Psoas muscle (tissue), 8 donors: ENCODE measurements around the gene CAPS. TPM values are rescaled to one million over a fixed set of nuclear protein-coding genes. Genes with fewer than 3 reads are reported as not detected.

Experiments
- ATAC-seq, 4 donors: fragments of 200-7000 bp; cut with Tn5 transposase; one replicate each; pipeline ENCODE4 v1.9.1; 2020; ENCODE audit warnings: moderate library complexity in 3 of 4, mild to moderate bottlenecking in 2 of 4
- DNase-seq, 2 donors: peaks; one replicate each; pipeline ENCODE4 v3.0.0-alpha.2; 2020
- H3K27ac ChIP-seq: fragments of 200-600 bp; one replicate; pipeline ENCODE4 v1.8.0; 2022
- H3K27me3 ChIP-seq, 3 donors: fragments of 200-600 bp in 1 of 3; one replicate each; pipeline versions ENCODE4 v1.6.1 to v1.8.0; 2013 to 2022; ENCODE audit warnings: low read length in 2 of 3, mild to moderate bottlenecking in 2 of 3, moderate library complexity in 1 of 3; ENCODE audit not compliant: insufficient read depth in 3 of 3
- H3K36me3 ChIP-seq, 2 donors: fragments of 200-600 bp in 1 of 2; one replicate each; pipeline versions ENCODE4 v1.6.1 to v1.8.0; 2013 to 2022; ENCODE audit warnings: low read depth in 1 of 2, mild to moderate bottlenecking in 1 of 2, moderate library complexity in 1 of 2; ENCODE audit not compliant: insufficient read depth in 1 of 2
- H3K4me1 ChIP-seq: fragments of 200-600 bp; one replicate; pipeline ENCODE4 v1.8.0; 2022
- H3K4me3 ChIP-seq: fragments of 200-600 bp; one replicate; pipeline ENCODE4 v1.8.0; 2022; ENCODE audit warnings: mild to moderate bottlenecking
- H3K9me3 ChIP-seq: fragments of 200-600 bp; one replicate; pipeline ENCODE4 v1.8.0; 2022
- WGBS, 3 donors: extraction: QIAGEN DNeasy Blood & Tissue Kit; methylation state at CpG; one replicate each; pipeline versions ENCODE4 v1.1.6 to v1.1.7; 2013; 5-methylcytosine and 5-hydroxymethylcytosine counted together
- intact Hi-C, 2 donors: fragments of 100-400 bp; cut with DNase I; formaldehyde crosslinking; loops; one replicate each; pipeline versions ENCODE4 v1.11.0 to v1.14.2; 2022
- polyA plus RNA-seq, 3 donors: library from polyadenylated mRNA; stranded (reverse); fragments of 200-250 nt; gene quantifications; one replicate each; pipeline ENCODE4 v1.2.3, GENCODE V29; 2013
- total RNA-seq, 4 donors: library from RNA; stranded (reverse); fragmentation: NEBNext Ultra II Directional in 2 of 4; extraction: Animal tissue kit (Norgen Biotek cat#: 25700) in 2 of 4; gene quantifications; one replicate each; pipeline versions ENCODE4 v1.2.1 to v1.2.4, GENCODE V29; 2021 to 2023
- TF ChIP-seq, protein P1 (sequence below): fragments of 200-600 bp; IDR thresholded peaks from one replicate; pipeline ENCODE4 v1.8.0; 2022; ENCODE audit warnings: antibody characterized with exemption
- donor health status: healthy with polysubstance abuse.
- donor health status: DM: no; HTN: no; CAD: no; lungs with moderate emphysema.
- donor health status: Bipolar disorder and iron deficiency.
- donor health status: healthy.
- donor health status: DM: yes; HTN: yes; CAD: no.
- donor health status: DM: no; HTN: no; CAD: no.
- donor health status: DM: no; HTN: no; CAD: no.
- donor health status: DM: yes; HTN: yes; CAD: no.

The CAPS gene
- total and polyA plus RNA-seq, 7 donors, result 1.2 to 2.9 (median 1.5) TPM

DNA sequence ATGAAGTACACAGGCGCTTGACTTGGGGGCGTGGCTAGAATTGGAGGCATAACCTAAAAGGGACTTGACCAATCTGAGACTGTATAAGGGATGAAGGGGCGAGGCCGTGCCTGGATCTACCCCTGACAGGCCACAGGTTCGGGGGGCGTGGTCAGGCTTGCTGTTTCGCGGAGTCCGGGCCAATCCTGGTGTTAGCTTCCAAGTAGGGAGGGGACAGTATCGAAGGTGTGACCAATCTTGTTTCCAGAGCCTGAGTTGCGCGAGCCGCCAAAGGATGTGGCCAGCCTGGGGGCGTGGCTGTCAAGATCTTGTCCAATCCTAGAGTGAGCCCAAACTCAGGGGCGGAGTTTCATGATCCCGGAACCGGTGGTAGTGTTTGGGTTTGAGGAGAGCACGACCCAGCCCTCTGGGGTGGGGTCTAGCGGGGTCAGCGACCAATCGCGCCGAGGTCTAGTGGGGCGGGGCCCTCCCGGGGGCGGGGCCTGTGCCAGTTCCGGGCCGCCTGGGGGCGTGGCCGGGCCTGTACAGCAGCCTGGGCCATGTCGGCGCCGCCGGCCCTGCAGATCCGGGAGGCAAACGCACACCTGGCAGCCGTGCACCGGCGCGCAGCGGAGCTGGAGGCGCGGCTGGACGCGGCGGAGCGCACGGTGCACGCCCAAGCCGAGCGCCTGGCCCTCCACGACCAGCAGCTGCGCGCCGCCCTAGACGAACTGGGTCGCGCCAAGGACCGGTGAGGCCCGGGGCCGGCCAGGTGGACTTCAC, 9.5 kb upstream of the CAPS start, which contains the start of gene VMAC:
VMAC (plus strand) TSS at position 521 of the 762 bp plus-strand sequence; CDS start at position 540, 19 bp downstream.
- intact Hi-C loops, result loop anchor here in 1 of 2 donors (5.0 kb wide), 1 partner anchor 43 kb away; no protein-coding TSS in a partner anchor
- H3K27ac ChIP-seq, result peak within 1 kb of the TSS; percentile 92
- H3K9me3 ChIP-seq, result no peaks in the 10 kb centered on the region
- ATAC-seq (peak; percentile 81 to 84 (median 82)), DNase-seq (peak; percentile 100)
- peaks cover 0 to 12% of the 10 kb centered on the region in 2 donors for H3K36me3 ChIP-seq
- 0 to 1% (median 0%) methylated on average over 49 to 61 of the region's 61 CpGs for WGBS, 3 donors
- no peaks in the 10 kb centered on the region for H3K27me3 ChIP-seq
- H3K4me1 ChIP-seq, result peaks cover 18% of the 10 kb centered on the region
- peak within 1 kb of the TSS; percentile 98 for H3K4me3 ChIP-seq
- TF ChIP-seq, protein P1, sequence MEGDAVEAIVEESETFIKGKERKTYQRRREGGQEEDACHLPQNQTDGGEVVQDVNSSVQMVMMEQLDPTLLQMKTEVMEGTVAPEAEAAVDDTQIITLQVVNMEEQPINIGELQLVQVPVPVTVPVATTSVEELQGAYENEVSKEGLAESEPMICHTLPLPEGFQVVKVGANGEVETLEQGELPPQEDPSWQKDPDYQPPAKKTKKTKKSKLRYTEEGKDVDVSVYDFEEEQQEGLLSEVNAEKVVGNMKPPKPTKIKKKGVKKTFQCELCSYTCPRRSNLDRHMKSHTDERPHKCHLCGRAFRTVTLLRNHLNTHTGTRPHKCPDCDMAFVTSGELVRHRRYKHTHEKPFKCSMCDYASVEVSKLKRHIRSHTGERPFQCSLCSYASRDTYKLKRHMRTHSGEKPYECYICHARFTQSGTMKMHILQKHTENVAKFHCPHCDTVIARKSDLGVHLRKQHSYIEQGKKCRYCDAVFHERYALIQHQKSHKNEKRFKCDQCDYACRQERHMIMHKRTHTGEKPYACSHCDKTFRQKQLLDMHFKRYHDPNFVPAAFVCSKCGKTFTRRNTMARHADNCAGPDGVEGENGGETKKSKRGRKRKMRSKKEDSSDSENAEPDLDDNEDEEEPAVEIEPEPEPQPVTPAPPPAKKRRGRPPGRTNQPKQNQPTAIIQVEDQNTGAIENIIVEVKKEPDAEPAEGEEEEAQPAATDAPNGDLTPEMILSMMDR, result no peak

DNA sequence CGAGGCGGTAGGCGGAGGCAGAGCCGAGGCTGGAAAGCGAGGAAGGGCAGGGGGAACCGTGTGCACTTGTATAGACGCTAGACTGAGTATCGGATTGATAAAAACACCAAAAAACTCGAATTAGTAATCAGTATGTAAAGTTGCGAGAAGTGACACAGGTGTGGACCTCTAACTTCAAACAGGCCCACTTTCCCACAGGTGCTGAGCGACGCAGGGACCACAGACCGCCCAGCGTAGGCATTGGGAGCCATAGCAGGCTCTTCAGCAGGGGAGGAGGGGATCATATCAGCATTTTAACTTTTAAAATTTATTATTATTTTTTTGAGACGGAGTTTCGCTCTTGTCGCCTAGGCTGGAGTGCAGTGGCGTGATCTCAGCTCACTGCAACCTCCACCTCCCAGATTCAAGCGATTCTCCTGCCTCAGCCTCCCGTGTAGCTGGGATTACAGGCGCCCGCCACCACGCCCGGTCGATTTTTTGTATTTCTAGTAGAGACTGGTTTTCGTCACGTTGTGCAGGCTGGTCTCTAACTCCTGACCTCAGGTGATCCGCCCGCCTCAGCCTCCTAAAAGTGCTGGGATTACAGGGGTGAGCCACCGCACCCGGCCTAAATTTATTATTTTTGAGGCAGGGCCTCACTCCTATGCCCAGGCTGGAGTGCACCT, 8.8 kb upstream of the CAPS start:
- DNase-seq, result no peak

DNA sequence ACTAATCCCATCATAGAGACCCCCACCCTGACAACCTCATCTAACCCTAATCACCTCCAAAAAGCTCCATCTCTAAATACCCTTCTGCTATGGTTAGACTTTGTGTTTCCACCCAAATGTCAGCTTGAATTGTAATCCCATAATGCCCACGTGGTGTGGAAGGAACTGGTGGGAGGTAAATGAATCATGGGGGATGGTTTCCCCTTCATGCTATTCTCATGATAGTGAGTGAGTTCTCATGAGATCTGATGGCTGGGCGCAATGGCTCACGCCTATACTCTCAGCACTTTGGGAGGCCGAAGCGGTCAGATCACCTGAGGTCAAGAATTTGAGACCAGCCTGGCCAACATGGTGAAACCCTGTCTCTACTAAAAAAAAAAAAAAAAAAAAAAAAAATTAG, 6.8 kb upstream of the CAPS start:
- peaks cover 0 to 17% of the 10 kb centered on the region in 2 donors for H3K36me3 ChIP-seq
- DNase-seq, result no peak
- 60 to 76% (median 65%) methylated on average over 5 of the region's 5 CpGs for WGBS, 3 donors
- TF ChIP-seq, protein P1, result no peak
- no peaks in the 10 kb centered on the region for H3K27me3 ChIP-seq
- H3K27ac ChIP-seq, result no peak overlapping the region
- intact Hi-C loops, result loop anchor here in 1 of 2 donors (5.0 kb wide), 1 partner anchor 40 kb away; no protein-coding TSS in a partner anchor
- H3K4me3 ChIP-seq, result no peak overlapping the region
- ATAC-seq, result no peak
- H3K4me1 ChIP-seq, result peaks cover 16% of the 10 kb centered on the region
- H3K9me3 ChIP-seq, result no peaks in the 10 kb centered on the region

More for the DNA sequence above, 8.8 kb upstream of the CAPS start:
- no peaks in the 10 kb centered on the region for H3K27me3 ChIP-seq
- H3K4me3 ChIP-seq, result peak overlapping the region; percentile 98
- no peak for ATAC-seq
- peaks cover 0 to 19% of the 10 kb centered on the region in 2 donors for H3K36me3 ChIP-seq
- TF ChIP-seq, protein P1, result no peak
- 47 to 50% (median 49%) methylated on average over 30 to 31 of the region's 31 CpGs for WGBS, 3 donors
- intact Hi-C loops, result loop anchor here in 1 of 2 donors (5.0 kb wide), 1 partner anchor 42 kb away; no protein-coding TSS in a partner anchor
- no peaks in the 10 kb centered on the region for H3K9me3 ChIP-seq
- H3K4me1 ChIP-seq, result peaks cover 18% of the 10 kb centered on the region
- H3K27ac ChIP-seq, result peak overlapping the region; percentile 92

DNA sequence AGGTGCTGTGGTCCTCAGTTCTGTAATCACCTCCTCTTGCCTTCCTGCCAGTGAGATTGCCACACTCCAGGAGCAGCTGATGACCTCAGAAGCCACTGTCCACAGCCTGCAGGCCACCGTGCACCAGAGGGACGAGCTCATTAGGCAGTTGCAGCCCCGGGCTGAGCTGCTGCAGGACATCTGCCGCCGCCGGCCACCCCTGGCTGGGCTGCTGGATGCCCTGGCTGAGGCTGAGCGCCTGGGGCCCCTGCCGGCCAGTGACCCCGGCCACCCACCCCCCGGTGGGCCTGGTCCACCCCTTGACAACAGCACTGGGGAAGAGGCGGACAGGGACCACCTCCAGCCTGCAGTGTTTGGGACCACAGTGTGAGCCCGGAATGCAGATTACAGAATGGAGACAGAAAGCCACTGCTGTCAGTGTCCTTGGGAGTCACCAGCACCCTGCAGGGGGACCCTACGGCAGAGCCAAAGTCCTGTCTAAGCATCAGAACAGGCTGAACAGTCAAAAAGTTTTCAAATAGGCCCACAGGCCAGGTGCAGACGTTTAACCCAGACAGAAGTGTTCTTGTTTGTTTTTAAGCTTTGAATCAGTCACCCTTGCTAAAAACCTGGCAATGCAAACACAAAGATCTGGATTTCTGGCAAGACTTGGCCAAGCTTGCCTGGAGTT, 5.1 kb upstream of the CAPS start:
- TF ChIP-seq, protein P1, result no peak
- WGBS, 3 donors, result 70 to 76% (median 73%) methylated on average over 12 to 14 of the region's 14 CpGs

More for the DNA sequence above, 5.1 kb upstream of the CAPS start:
- Histone ChIP-seq H3K4me1 (peaks cover 11% of the 10 kb centered on the region), H3K27ac (no peak overlapping the region), H3K9me3 (no peaks in the 10 kb centered on the region), H3K27me3 (no peaks in the 10 kb centered on the region), H3K4me3 (no peak overlapping the region), H3K36me3 (peaks cover 0 to 17% of the 10 kb centered on the region in 2 donors)
- DNase-seq (no peak), ATAC-seq (no peak)
- intact Hi-C loops, result loop anchor here in 1 of 2 donors (5.0 kb wide), 1 partner anchor 38 kb away; no protein-coding TSS in a partner anchor
